ENCODE data around the gene SPOP.

Gene SPOP

DNA sequence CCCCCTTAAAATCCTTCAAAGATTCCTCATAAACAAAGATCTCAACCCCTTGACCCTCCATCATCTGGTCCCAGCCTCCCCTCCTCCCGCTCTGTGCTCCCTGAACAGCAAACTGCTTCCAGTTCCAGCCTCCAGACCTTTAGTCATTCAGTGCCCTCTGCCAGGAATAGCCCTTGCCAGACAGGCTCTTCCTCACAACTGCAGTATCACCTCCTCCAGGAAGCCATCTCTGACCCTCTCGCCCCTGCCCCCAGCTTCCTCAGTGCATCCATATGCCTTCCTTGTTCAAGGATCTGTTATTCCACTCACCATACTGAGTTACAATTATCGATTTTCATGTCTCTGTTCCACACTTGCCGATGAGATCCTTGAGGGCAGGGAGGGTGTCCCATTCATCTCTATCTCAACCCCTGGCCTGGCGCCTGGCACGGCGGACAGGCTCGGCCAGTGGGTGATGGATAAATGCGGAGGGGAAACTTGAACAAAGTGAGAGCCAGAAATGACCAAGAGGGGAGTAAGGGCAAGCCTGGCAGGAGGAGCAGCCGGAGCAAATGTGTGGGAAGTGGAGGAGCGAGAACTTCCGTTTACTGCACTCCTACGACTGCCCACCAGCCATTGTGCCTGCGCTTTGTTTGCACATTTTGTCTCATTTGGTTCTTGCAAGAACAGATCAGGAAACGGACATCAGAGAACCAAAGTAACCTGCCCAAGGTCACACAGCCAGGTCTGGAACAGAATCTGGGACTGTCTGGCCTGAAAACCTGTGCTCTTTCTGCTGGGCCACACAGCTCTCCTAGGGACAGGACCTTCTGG, 104.2 kb downstream of the SPOP start:
- Histone ChIP-seq H3K27me3 (ENCODE audit: low read length) (no peaks in the 10 kb centered on the region), H3K9ac (ENCODE audit: low read length) (no peak overlapping the region), H3K9me2 (replicated peaks; ENCODE audit: insufficient read depth, low read length) (no peaks in the 10 kb centered on the region)

DNA sequence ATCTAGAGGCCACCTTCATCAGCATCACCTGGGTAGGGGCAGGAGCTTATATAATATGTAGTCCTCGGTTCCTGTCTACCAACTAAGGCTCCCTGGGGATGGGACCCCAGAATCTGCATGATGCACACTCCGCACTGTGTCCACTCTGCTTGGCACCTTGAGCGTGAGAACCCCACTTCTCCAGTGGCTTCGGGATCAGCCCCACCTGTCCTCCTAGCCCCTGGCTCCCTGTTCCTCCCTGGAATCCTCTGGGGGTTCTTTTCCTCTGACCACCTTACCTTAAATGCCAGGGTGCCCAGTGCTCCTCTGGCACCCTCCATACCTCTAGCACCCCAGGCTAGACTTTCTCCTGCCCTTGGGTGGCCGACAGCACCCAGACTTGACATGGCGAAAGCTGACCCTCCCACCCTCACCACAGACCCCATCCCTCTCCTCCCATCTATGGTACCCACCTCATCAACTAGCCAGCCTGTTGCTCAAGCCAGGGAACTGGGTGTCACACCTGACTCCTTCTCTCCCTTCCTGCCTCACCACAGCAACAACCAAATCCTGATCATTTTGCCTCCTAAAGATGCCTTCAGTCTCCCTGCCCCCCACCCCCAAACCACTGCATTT, 105.0 kb downstream of the SPOP start:
- no peak overlapping the region for H3K9ac ChIP-seq (ENCODE audit: low read length)
- H3K9me3 ChIP-seq (ENCODE audit: insufficient read depth, low read length): no peaks in the 10 kb centered on the region
- no peak overlapping the region for H2AFZ ChIP-seq (ENCODE audit: low read depth, low read length, severe bottlenecking)
- H3K27ac ChIP-seq (ENCODE audit: low read depth, low read length): no peak overlapping the region
- H3K27me3 ChIP-seq (ENCODE audit: low read length): no peaks in the 10 kb centered on the region
- H3K36me3 ChIP-seq (ENCODE audit: low read length): no peaks in the 10 kb centered on the region
- no peaks in the 10 kb centered on the region for H3K79me2 ChIP-seq (ENCODE audit: insufficient read depth, low read length)
- H3K4me2 ChIP-seq (ENCODE audit: low read depth, low read length, poor library complexity, severe bottlenecking): no peak overlapping the region
- TF ChIP-seq, protein P1, sequence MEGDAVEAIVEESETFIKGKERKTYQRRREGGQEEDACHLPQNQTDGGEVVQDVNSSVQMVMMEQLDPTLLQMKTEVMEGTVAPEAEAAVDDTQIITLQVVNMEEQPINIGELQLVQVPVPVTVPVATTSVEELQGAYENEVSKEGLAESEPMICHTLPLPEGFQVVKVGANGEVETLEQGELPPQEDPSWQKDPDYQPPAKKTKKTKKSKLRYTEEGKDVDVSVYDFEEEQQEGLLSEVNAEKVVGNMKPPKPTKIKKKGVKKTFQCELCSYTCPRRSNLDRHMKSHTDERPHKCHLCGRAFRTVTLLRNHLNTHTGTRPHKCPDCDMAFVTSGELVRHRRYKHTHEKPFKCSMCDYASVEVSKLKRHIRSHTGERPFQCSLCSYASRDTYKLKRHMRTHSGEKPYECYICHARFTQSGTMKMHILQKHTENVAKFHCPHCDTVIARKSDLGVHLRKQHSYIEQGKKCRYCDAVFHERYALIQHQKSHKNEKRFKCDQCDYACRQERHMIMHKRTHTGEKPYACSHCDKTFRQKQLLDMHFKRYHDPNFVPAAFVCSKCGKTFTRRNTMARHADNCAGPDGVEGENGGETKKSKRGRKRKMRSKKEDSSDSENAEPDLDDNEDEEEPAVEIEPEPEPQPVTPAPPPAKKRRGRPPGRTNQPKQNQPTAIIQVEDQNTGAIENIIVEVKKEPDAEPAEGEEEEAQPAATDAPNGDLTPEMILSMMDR (IDR thresholded peaks at IDR 0.05; ENCODE audit: insufficient read depth, low read length, poor library complexity, severe bottlenecking): no peak
- TF ChIP-seq EZH2phosphoT487 (conservative IDR thresholded peaks at IDR 0.05; ENCODE audit: low read length): no peak
- H4K20me1 ChIP-seq (ENCODE audit: low read depth, low read length): no peaks in the 10 kb centered on the region
- H3K4me3 ChIP-seq (ENCODE audit: insufficient read depth, low read length, poor library complexity, severe bottlenecking): no peak overlapping the region
- no peaks in the 10 kb centered on the region for H3K9me2 ChIP-seq (replicated peaks; ENCODE audit: insufficient read depth, low read length)
- no peaks in the 10 kb centered on the region; the same call in 1 of the 2 replicates for H3F3A ChIP-seq (ENCODE audit: insufficient read depth)

More for the DNA sequence above, 104.2 kb downstream of the SPOP start:
- no peak for TF ChIP-seq EZH2phosphoT487 (conservative IDR thresholded peaks at IDR 0.05; ENCODE audit: low read length)
- TF ChIP-seq, protein P1 (IDR thresholded peaks at IDR 0.05; ENCODE audit: insufficient read depth, low read length, poor library complexity, severe bottlenecking): no peak
- no peaks in the 10 kb centered on the region for H4K20me1 ChIP-seq (ENCODE audit: low read depth, low read length)
- no peak overlapping the region for H3K4me2 ChIP-seq (ENCODE audit: low read depth, low read length, poor library complexity, severe bottlenecking)
- no peaks in the 10 kb centered on the region for H3F3A ChIP-seq (ENCODE audit: insufficient read depth)
- H3K4me3 ChIP-seq (ENCODE audit: insufficient read depth, low read length, poor library complexity, severe bottlenecking): no peak overlapping the region
- no peak overlapping the region for H2AFZ ChIP-seq (ENCODE audit: low read depth, low read length, severe bottlenecking)
- H3K79me2 ChIP-seq (ENCODE audit: insufficient read depth, low read length): no peaks in the 10 kb centered on the region
- no peak overlapping the region for H3K27ac ChIP-seq (ENCODE audit: low read depth, low read length)
- no peaks in the 10 kb centered on the region for H3K36me3 ChIP-seq (ENCODE audit: low read length)
- H3K9me3 ChIP-seq (ENCODE audit: insufficient read depth, low read length): no peaks in the 10 kb centered on the region

DNA sequence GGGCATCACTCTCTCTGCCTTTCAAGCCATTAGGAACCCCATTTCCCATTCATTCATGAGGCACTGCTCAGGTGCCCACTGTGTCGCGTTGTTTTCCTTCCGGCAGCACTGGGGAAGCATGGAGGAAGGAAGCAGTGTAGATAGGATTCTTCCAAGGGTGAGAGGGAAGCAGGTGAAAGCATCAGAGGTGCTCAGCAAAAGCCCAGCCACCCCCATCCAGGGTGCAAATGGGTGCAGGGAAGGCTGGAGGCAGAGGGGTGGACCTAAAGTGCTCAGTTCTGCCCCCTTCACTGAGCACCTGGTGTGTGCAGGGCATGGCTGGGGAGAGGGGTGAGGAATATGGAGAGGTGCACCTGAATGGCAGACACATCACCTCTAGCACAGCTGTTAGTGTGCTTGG, 105.7 kb downstream of the SPOP start:
- no peaks in the 10 kb centered on the region for H3K27me3 ChIP-seq (ENCODE audit: low read length)
- H3K9ac ChIP-seq (ENCODE audit: low read length): no peak overlapping the region
- H3K9me3 ChIP-seq (ENCODE audit: insufficient read depth, low read length): no peaks in the 10 kb centered on the region
- H3F3A ChIP-seq (ENCODE audit: insufficient read depth): no peaks in the 10 kb centered on the region; the same call in 1 of the 2 replicates
- H3K9me2 ChIP-seq (replicated peaks; ENCODE audit: insufficient read depth, low read length): no peaks in the 10 kb centered on the region
- no peaks in the 10 kb centered on the region for H3K36me3 ChIP-seq (ENCODE audit: low read length)
- TF ChIP-seq, protein P1 (IDR thresholded peaks at IDR 0.05; ENCODE audit: insufficient read depth, low read length, poor library complexity, severe bottlenecking): no peak
- TF ChIP-seq EZH2phosphoT487 (conservative IDR thresholded peaks at IDR 0.05; ENCODE audit: low read length): no peak
- no peaks in the 10 kb centered on the region for H4K20me1 ChIP-seq (ENCODE audit: low read depth, low read length)
- no peaks in the 10 kb centered on the region for H3K79me2 ChIP-seq (ENCODE audit: insufficient read depth, low read length)
- no peak overlapping the region for H3K4me3 ChIP-seq (ENCODE audit: insufficient read depth, low read length, poor library complexity, severe bottlenecking)
- no peak overlapping the region for H2AFZ ChIP-seq (ENCODE audit: low read depth, low read length, severe bottlenecking)
- no peak overlapping the region for H3K4me2 ChIP-seq (ENCODE audit: low read depth, low read length, poor library complexity, severe bottlenecking)
- no peak overlapping the region for H3K27ac ChIP-seq (ENCODE audit: low read depth, low read length)

All from SU-DHL-6 (cell line).